Endothelial cell of umbilical vein (primary cell): ENCODE results near the gene TMEM51. TPM values are rescaled to one million over a fixed set of nuclear protein-coding genes. Genes with fewer than 3 reads are reported as not detected.
A peak's percentile ranks its signal among the peaks of the same experiment; 100 is the strongest.

ENCODE experiments used
- BruUV-seq: library from RNA; stranded (reverse); fragments of 400-500 nt; replicated peaks from 2 replicates; lab custom pipeline; 2021; lab: Mats Ljungman, UMichigan
- CTCF ChIA-PET: fragments of 300-600, 350-600 bp; sonication (Branson Sonifier 250); formaldehyde crosslinking; loops from one replicate; lab custom pipeline; 2021; ENCODE audit warnings: antibody characterized with exemption, inconsistent platforms; lab: Charles Lee
- POLR2A ChIA-PET: fragments of 300-600, 350-600 bp; sonication (Branson Sonifier 250); formaldehyde crosslinking; loops from one replicate; lab custom pipeline; 2021; ENCODE audit warnings: antibody characterized with exemption, inconsistent platforms; lab: Charles Lee
- DNase-seq: peaks from one replicate; pipeline ENCODE4 v3.0.0-alpha.2; 2011; ENCODE audit warnings: low read depth, low spot score
- FAIRE-seq: peaks from 2 replicates; lab custom pipeline; 2011; peaks lifted over from hg19 to GRCh38; lab: Jason Lieb, UNC
- H2AFZ ChIP-seq: 2 replicates; pipeline ENCODE4 v1.6.0; 2012; ENCODE audit warnings: low read depth, low read length, control low read depth, inconsistent platforms
- H3K27ac ChIP-seq: 2 replicates; pipeline ENCODE4 v1.5.1; 2011; ENCODE audit warnings: low read depth, mild to moderate bottlenecking, control low read depth, low read length, moderate library complexity; ENCODE audit not compliant: insufficient read depth
- H3K27me3 ChIP-seq, 2 experiments: 2 replicates each; pipeline versions ENCODE4 v1.6.0 to v1.6.1; 2011; ENCODE audit warnings: low read length in 2 of 2, mixed read lengths in 1 of 2; ENCODE audit not compliant: control insufficient read depth in 2 of 2, insufficient read depth in 2 of 2
- H3K36me3 ChIP-seq, 2 experiments: 2 replicates in 1 of 2; 3 replicates in 1 of 2; pipeline ENCODE4 v1.5.1; 2011; ENCODE audit warnings: low read length in 2 of 2, mild to moderate bottlenecking in 1 of 2, moderate library complexity in 1 of 2; ENCODE audit not compliant: control insufficient read depth in 2 of 2, insufficient read depth in 2 of 2; ENCODE audit errors: extremely low read depth in 1 of 2
- H3K4me1 ChIP-seq: 3 replicates; pipeline ENCODE4 v1.5.1; 2011; ENCODE audit warnings: mild to moderate bottlenecking, low read length; ENCODE audit not compliant: control insufficient read depth, insufficient read depth; ENCODE audit errors: extremely low read depth
- H3K4me2 ChIP-seq: 2 replicates; pipeline ENCODE4 v1.6.1; 2011; ENCODE audit warnings: low read length, control low read depth, mixed read lengths; ENCODE audit not compliant: insufficient read depth
- H3K4me3 ChIP-seq, 3 experiments: fragments of 200-600 bp in 1 of 3; sonication (generic), shearing (Covaris generic) in 1 of 3; replicated peaks in 1 of 3; 2 replicates each; pipeline ENCODE4 v1.5.1; 2011 to 2016; ENCODE audit warnings: control low read depth in 3 of 3, low read length in 3 of 3, mild to moderate bottlenecking in 2 of 3, inconsistent platforms in 1 of 3, low read depth in 1 of 3, moderate library complexity in 1 of 3; ENCODE audit not compliant: insufficient read depth in 1 of 3
- H3K79me2 ChIP-seq: 2 replicates; pipeline ENCODE4 v1.6.0; 2012; ENCODE audit warnings: low read length, inconsistent platforms; ENCODE audit not compliant: control insufficient read depth, insufficient read depth
- H3K9ac ChIP-seq: replicated peaks from 2 replicates; pipeline ENCODE3; 2011; ENCODE audit warnings: low read length, control low read depth; ENCODE audit not compliant: insufficient read depth; ENCODE audit errors: extremely low read depth
- H3K9me1 ChIP-seq: replicated peaks from 3 replicates; pipeline ENCODE4 v1.6.0; 2011; ENCODE audit warnings: mild to moderate bottlenecking, low read length; ENCODE audit not compliant: control insufficient read depth, insufficient read depth; ENCODE audit errors: extremely low read depth
- H3K9me3 ChIP-seq: replicated peaks from 2 replicates; pipeline ENCODE4 v1.5.1; 2012; ENCODE audit warnings: low read length, inconsistent platforms; ENCODE audit not compliant: control insufficient read depth, insufficient read depth
- H4K20me1 ChIP-seq: replicated peaks from 2 replicates; pipeline ENCODE3; 2011; ENCODE audit warnings: mild to moderate bottlenecking, low read length; ENCODE audit not compliant: control insufficient read depth, insufficient read depth; ENCODE audit errors: extremely low read depth
- CTCF ChIP-seq, 2 donors: IDR thresholded peaks; 1 replicate in 1 of 2; 2 replicates in 1 of 2; pipeline ENCODE4 v1.5.1; 2011; ENCODE audit warnings: low read length in 2 of 2, mild to moderate bottlenecking in 2 of 2, moderate library complexity in 2 of 2, control low read depth in 1 of 2, inconsistent platforms in 1 of 2, low read depth in 1 of 2; ENCODE audit not compliant: insufficient read depth in 1 of 2; ENCODE audit errors: extremely low read depth in 1 of 2
- EZH2 ChIP-seq: IDR thresholded peaks from 2 replicates; pipeline ENCODE4 v1.6.1; 2012; ENCODE audit warnings: borderline replicate concordance, low read depth, mild to moderate bottlenecking, moderate library complexity, low read length, inconsistent platforms; ENCODE audit not compliant: severe bottlenecking
- FOS ChIP-seq: IDR thresholded peaks from 2 replicates; pipeline ENCODE4 v1.6.1; 2011; ENCODE audit warnings: mild to moderate bottlenecking, low read length, moderate library complexity, borderline replicate concordance; ENCODE audit not compliant: insufficient read depth
- GATA2 ChIP-seq: IDR thresholded peaks from 2 replicates; pipeline ENCODE4 v1.7.0; 2011; ENCODE audit warnings: low read depth, mild to moderate bottlenecking, moderate library complexity, mixed read lengths, low read length; ENCODE audit not compliant: insufficient read length, insufficient read depth
- JUN ChIP-seq: IDR thresholded peaks from 2 replicates; pipeline ENCODE4 v1.6.1; 2011; ENCODE audit warnings: borderline replicate concordance, low read depth; ENCODE audit not compliant: insufficient read length, insufficient read depth
- MAX ChIP-seq: IDR thresholded peaks from 2 replicates; pipeline ENCODE4 v1.6.1; 2011; ENCODE audit not compliant: insufficient read depth, insufficient read length
- MYC ChIP-seq: IDR thresholded peaks from one replicate; pipeline ENCODE4 v1.6.1; 2011; ENCODE audit warnings: mild to moderate bottlenecking, low read depth, low read length
- POLR2A ChIP-seq: IDR thresholded peaks from 2 replicates; pipeline ENCODE4 v1.6.1; 2012; ENCODE audit warnings: low read depth, mild to moderate bottlenecking, control low read depth, low read length
- POLR2AphosphoS5 ChIP-seq: IDR thresholded peaks from 2 replicates; pipeline ENCODE4 v1.6.1; 2012; ENCODE audit warnings: low read depth, mild to moderate bottlenecking, control low read depth, low read length, moderate library complexity; ENCODE audit not compliant: insufficient read depth
- dilution Hi-C: fragments of 300-500 bp; cut with MboI; formaldehyde crosslinking; loops from one replicate; pipeline ENCODE4 v1.15.0; 2019; ENCODE audit warnings: low sequenced_read_pairs; ENCODE audit not compliant: extremely low pct_ligation_motif_present
- intact Hi-C: fragments of 100-400 bp; cut with micrococcal nuclease; formaldehyde crosslinking; loops from one replicate; pipeline ENCODE4 v1.10.0; 2022
- polyA plus RNA-seq, 4 experiments: library from polyadenylated mRNA; depleted of rRNA in 3 of 4; stranded (reverse) in 3 of 4; unstranded in 1 of 4; fragments of >200 nt; gene quantifications; 2 replicates each; pipeline versions ENCODE4 v1.2.1 to v1.2.3, GENCODE V29; 2011 to 2012; ENCODE audit warnings: missing spikeins in 1 of 4
- total RNA-seq: library from RNA; stranded (reverse); gene quantifications from 2 replicates; pipeline ENCODE4 v1.2.3, GENCODE V29; 2021

The TMEM51 gene
- total and polyA plus RNA-seq, 2 donors (not counting 3 experiments of a cell fraction or from before 2014, with no cell fraction given), result 13.7 to 13.9 TPM

- Histone ChIP-seq H3K4me3 (no peak overlapping the region), H3K9ac (no peak overlapping the region), H3K27ac (no peak overlapping the region), H3K9me3 (no peaks in the 10 kb centered on the region), H3K9me1 (no peaks in the 10 kb centered on the region), H3K36me3 (no peaks in the 10 kb centered on the region), H2AFZ (no peak overlapping the region), H3K4me1 (peaks cover 3% of the 10 kb centered on the region), H4K20me1 (no peaks in the 10 kb centered on the region), H3K79me2 (no peaks in the 10 kb centered on the region), H3K4me2 (no peak overlapping the region), H3K27me3 (peaks cover 20 to 23% of the 10 kb centered on the region in 2 experiments)
- no TSS peak for BruUV-seq
- dilution Hi-C loops, result no loop called here
- FAIRE-seq (peak; percentile 8), DNase-seq (no peak)
- TF ChIP-seq EZH2, result no peak
- no peak for TF ChIP-seq POLR2A
- no peak for TF ChIP-seq MYC
- TF ChIP-seq POLR2AphosphoS5, result no peak
- no peak for TF ChIP-seq CTCF (IDR thresholded peaks at IDR 0.05; ENCODE audit: extremely low read depth in 1 of 2, insufficient read depth in 1 of 2, low read depth in 1 of 2, low read length in 2 of 2)
- TF ChIP-seq JUN, result no peak
- no peak for TF ChIP-seq MAX
- TF ChIP-seq GATA2, result no peak
- TF ChIP-seq FOS, result no peak
- intact Hi-C loops, result loop anchor here (2.0 kb wide), 1 partner anchor 15 kb away; no protein-coding TSS in a partner anchor
- ChIA-PET CTCF (interaction anchor here (1.0 to 2.0 kb wide), 3 partner anchors 15 to 93 kb away, joined by 3 to 7 read pairs (median 3); no protein-coding TSS in a partner anchor), POLR2A (no interaction called here)
Measured at GRCh38 chr1:15245593-15246360, 92.2 kb downstream of the TMEM51 start.
